Activated naive CD8-positive, alpha-beta T cell treated with anti-CD3 and anti-CD28 coated beads, Interleukin-2, amount 50 U/mL, for 24 hours (primary cell): Measurements from ENCODE around the gene MAML2.

Experiments
- ATAC-seq: fragments of 150-1000 bp; cut with Tn5 transposase; one replicate; pipeline ENCODE4 v1.10.0; 2021
- DNase-seq: peaks from one replicate; pipeline ENCODE4 v3.0.0; 2021
- H3K27ac Mint-ChIP-seq: one replicate; pipeline ENCODE4 v1.8.0; 2021; ENCODE audit warnings: mild to moderate bottlenecking, mixed read lengths
- H3K27me3 Mint-ChIP-seq: one replicate; pipeline ENCODE4 v1.8.0; 2021; ENCODE audit warnings: mixed read lengths
- H3K36me3 Mint-ChIP-seq: one replicate; pipeline ENCODE4 v1.8.0; 2021; ENCODE audit warnings: low read depth, mixed read lengths
- H3K4me1 Mint-ChIP-seq: one replicate; pipeline ENCODE4 v1.8.0; 2021; ENCODE audit warnings: mixed read lengths
- H3K4me3 Mint-ChIP-seq: one replicate; pipeline ENCODE4 v1.8.0; 2021; ENCODE audit warnings: mild to moderate bottlenecking, moderate library complexity, mixed read lengths
- H3K9me3 Mint-ChIP-seq: one replicate; pipeline ENCODE4 v1.8.0; 2021; ENCODE audit warnings: mixed read lengths

The MAML2 gene

DNA sequence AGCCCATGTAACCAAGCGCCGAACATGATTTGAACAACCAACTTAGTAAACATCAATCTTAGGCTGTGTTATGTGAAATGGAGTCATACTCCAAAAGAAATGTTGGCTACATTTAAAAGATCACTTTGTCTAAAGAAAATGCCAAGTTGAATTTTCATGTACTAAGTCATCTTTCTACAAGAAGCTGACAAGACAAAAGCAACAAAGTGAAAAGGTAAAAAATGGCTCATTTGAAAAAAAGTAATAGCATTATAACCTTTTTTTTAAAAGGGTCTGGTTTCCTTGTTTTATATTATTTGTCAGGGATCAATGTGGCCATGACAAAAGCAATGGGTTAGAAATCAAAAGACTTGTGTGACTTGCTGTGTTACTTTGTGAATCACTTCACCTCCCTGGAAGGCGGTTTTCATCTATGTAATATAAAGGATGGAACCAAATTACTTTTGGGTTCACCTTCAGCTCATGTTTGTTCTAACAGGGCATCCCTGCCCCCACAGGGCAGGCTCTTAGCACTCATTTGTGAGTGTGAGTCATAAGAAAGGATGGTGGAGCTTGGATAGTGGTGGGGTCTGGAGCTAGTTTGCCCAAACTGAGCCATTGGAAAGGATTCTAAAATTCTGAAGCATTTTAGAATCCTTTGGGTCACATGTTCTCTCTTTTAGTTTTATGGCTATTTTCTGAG, 287.1 kb downstream of the MAML2 start:
- no peak overlapping the region for H3K4me3 Mint-ChIP-seq
- DNase-seq, result no peak
- peak overlapping the region; percentile 76 for H3K27ac Mint-ChIP-seq
- peaks cover 80% of the 10 kb centered on the region for H3K4me1 Mint-ChIP-seq
- peaks cover 5% of the 10 kb centered on the region for H3K9me3 Mint-ChIP-seq
- peaks cover 32% of the 10 kb centered on the region for H3K36me3 Mint-ChIP-seq
- H3K27me3 Mint-ChIP-seq, result no peaks in the 10 kb centered on the region
- ATAC-seq, result peak; percentile 61

DNA sequence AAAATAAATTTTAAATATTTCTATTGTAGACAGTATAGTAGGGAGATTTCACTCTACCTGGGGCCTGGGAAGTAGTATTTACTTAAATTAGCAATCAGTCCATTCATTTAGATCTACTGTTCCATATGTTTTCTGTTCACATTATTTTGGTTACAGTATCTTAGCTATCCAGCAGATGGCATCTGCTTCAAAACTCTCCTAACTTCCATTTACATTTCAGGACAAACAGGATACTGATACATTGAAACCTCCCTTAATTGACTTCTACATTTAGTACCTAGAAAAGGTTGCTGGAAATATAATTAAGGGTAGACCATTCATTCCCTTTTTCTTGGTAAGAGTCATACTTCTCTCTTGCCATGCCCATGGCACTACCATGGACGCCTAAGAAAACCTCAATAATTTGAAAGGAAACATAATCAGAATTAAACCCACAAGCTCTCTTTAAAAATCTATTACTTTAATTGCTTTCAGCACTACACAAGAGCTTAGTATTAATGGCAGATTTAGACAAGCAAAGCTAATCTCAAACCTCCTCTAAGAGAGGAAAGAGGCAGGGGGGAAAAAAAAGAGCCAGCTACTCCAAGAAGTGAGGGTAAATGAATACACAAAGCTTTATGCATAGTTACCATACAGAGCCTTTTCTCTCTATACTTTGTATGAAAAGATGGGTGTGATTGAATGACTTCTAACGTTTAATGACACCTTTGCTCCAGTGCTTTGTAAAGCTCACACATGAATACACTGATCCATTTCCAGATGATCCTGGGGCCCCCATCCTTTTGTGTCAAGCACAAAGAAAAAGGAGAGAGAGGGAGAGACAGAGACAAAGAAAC, 287.9 kb downstream of the MAML2 start:
- H3K9me3 Mint-ChIP-seq, result peaks cover 5% of the 10 kb centered on the region

DNA sequence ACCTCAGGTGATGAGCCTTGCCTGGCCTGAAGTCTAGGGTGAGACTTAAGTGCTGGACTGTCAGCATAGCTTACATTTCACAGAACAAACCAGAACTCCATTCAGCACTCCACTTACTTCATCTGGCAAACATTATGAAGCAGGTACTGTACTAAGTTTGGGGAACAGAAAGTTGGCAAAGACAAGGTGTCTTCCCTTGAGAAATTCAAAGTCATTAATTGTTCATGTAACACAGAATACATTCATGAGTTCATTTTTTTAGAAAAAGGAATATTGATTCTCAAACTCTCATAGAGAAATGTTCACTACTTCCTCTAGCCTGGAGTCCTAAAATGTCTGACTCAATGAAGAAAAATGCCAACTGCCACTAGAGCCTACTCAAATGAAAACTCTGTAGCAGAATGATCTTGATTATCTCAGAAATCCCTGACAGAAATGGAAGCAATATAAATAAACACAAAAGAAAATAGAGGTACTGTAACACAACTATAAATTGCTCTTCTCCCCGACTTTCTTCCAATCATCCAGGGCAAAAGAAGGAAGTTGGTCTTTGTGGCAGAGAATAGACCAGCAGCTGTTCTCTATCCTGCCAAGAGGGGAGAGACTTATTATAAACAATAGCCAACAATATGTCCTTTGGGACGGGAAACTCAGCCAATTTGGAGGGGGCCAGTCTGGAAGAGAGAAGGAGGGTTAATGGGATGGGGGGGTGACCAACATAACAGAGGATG, 289.9 kb downstream of the MAML2 start:
- Mint-ChIP-seq H3K36me3 (peaks cover 25% of the 10 kb centered on the region), H3K9me3 (peaks cover 5% of the 10 kb centered on the region), H3K27ac (peak overlapping the region; percentile 52), H3K4me3 (no peak overlapping the region), H3K4me1 (peaks cover 83% of the 10 kb centered on the region), H3K27me3 (no peaks in the 10 kb centered on the region)
- no peak for DNase-seq
- no peak for ATAC-seq

More for the DNA sequence above, 287.9 kb downstream of the MAML2 start:
- Mint-ChIP-seq H3K4me3 (no peak overlapping the region), H3K36me3 (peaks cover 33% of the 10 kb centered on the region), H3K4me1 (peaks cover 80% of the 10 kb centered on the region), H3K27me3 (no peaks in the 10 kb centered on the region), H3K27ac (peak overlapping the region; percentile 76)
- no peak for DNase-seq
- peak; percentile 8 for ATAC-seq

DNA sequence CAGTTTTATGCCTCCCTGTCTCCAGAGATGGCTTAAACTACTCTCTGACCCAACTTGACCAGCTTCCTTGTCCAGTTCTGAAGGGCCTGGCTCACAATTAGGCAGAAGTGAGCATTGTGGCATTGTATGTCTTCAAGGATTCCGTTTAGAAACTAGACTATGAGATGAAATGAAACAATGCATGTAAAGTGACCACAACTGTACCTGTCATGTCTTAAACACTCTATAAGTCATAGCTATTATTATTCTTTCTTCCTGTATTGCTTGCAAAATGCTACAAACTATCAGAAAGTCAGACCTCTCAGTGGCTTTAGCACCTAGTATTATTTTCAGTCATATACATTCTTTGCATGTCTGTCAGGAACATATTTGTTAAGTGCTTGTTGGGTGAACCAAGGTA, 291.2 kb downstream of the MAML2 start:
- Mint-ChIP-seq H3K36me3 (peaks cover 23% of the 10 kb centered on the region), H3K27ac (peak overlapping the region; percentile 52), H3K4me3 (no peak overlapping the region), H3K27me3 (no peaks in the 10 kb centered on the region), H3K4me1 (peaks cover 80% of the 10 kb centered on the region), H3K9me3 (peaks cover 5% of the 10 kb centered on the region)
- DNase-seq, result no peak
- ATAC-seq, result peak; percentile 72

DNA sequence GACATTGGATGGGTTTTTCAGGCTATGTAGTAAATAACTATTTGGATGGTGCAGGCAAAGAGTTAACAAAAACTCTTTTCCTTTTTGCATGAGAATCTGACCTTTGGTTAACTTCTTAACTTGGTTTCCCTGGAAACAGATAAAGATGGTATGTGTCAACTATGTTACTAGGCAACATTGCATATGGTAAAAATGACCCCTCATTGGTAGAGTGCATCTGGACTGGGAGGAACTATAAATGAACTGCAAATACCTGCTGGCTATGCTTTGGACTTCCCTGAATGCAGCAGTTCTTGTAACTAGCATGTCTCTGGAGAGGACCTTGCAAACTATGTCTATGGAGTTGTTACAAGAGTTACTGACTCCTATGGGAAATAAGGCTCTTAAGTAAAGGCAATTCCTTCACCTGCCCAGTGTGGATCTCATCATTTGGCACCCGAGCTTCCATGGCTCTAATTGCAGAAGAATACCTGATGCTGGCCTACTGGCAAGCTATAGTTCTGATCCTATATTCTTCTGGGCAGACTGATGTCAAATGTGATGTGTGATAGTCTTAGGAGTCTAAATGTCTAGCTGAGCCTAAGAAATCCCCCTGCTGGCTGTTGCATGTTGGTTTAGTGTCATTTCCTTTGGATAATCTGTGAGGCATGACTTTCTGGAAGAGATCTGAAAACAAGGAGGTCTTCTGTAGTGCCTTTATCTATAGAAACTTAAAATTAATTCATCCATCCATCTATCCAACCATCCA, 292.4 kb downstream of the MAML2 start:
- no peak for DNase-seq
- Mint-ChIP-seq H3K27me3 (no peaks in the 10 kb centered on the region), H3K36me3 (peaks cover 21% of the 10 kb centered on the region), H3K9me3 (peaks cover 5% of the 10 kb centered on the region), H3K4me1 (peaks cover 80% of the 10 kb centered on the region), H3K27ac (no peak overlapping the region), H3K4me3 (no peak overlapping the region)
- no peak for ATAC-seq

DNA sequence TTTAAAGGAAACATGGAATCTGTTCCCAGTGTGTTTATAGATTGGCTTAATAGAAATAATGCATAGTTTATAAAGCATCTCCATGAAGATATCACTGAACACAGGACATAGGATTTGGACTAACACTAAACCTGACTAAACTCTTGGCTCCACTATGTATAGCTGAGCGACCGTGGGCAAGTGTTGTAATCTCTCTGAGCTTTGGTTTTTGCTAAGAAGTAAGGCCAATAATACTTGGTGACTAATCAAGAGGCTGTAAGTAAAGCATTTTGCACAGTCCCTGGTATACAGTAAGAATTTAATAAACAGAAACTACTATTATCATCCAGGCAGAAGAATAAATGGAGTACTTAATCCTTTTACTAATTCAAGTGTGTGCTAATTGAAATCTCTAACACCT, 293.6 kb downstream of the MAML2 start:
- no peak overlapping the region for H3K4me3 Mint-ChIP-seq
- peaks cover 5% of the 10 kb centered on the region for H3K9me3 Mint-ChIP-seq
- H3K27me3 Mint-ChIP-seq, result no peaks in the 10 kb centered on the region
- H3K36me3 Mint-ChIP-seq, result peaks cover 23% of the 10 kb centered on the region
- H3K27ac Mint-ChIP-seq, result no peak overlapping the region
- H3K4me1 Mint-ChIP-seq, result peaks cover 73% of the 10 kb centered on the region
- DNase-seq (no peak), ATAC-seq (no peak)

DNA sequence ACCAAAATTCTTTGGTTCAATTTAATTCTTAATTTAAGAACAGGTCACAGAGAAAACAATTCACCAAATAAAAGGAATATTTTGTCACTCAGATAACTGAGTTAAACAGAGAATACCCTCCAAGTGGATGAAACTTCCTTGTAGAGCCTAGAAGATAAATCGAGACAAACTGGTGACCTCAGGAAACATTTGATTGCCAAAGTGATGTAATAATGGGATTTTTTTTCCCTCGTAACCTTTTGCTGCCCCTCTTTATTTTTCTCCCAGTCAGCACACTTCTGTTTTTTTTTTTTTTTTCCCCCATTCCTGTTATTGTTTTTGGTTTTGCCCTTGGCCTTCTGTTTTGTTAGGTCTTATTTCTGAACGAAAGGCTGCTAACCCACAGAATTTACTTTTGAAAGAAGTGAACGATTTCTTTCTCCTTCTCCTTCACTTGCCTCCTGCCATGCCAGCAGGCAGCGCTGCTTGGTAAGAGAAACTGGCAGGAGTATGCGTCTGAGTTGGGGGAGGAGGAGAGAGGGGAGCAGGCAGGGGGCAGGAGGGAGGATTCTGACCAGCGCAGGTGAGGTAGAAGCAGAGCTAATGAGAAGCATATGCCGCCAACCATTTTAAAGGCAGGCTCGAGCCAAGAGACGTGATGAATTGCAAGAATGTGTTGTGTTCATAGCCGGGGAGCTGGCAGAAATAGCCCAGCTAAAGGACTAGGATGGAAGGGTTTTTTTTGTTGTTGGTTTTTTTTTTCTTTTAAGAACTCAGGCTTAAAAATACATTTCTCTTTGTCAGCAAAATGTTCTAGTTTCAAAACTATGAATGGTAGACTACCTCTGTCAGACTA, 297.2 kb downstream of the MAML2 start:
- peak overlapping the region; percentile 65 for H3K27ac Mint-ChIP-seq
- DNase-seq, result no peak
- no peaks in the 10 kb centered on the region for H3K9me3 Mint-ChIP-seq
- no peak overlapping the region for H3K4me3 Mint-ChIP-seq
- H3K27me3 Mint-ChIP-seq, result no peaks in the 10 kb centered on the region
- peaks cover 42% of the 10 kb centered on the region for H3K4me1 Mint-ChIP-seq
- H3K36me3 Mint-ChIP-seq, result peaks cover 22% of the 10 kb centered on the region
- ATAC-seq, result no peak

DNA sequence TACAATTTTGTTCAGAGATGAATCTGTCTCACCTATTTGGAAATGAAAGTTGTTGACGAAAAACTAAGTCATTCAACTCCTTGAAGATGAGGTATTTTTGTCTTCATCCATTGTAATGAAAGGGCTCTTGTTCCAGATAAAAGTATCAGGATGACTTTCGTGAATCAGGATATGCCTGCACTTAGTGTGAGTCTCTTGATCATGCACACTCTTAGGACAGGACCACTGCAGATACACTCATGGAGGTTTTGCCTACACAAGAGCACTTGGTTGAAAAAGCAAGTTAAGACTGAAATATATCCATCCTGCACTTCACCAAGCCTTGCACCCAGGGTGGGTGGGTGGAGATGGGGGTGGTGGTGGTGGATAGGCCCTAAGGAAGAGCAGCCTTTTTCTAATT, 298.2 kb downstream of the MAML2 start:
- H3K4me1 Mint-ChIP-seq, result peaks cover 32% of the 10 kb centered on the region
- peaks cover 18% of the 10 kb centered on the region for H3K36me3 Mint-ChIP-seq
- H3K4me3 Mint-ChIP-seq, result no peak overlapping the region
- no peak for ATAC-seq
- no peaks in the 10 kb centered on the region for H3K9me3 Mint-ChIP-seq
- H3K27me3 Mint-ChIP-seq, result no peaks in the 10 kb centered on the region
- H3K27ac Mint-ChIP-seq, result no peak overlapping the region
- DNase-seq, result no peak

DNA sequence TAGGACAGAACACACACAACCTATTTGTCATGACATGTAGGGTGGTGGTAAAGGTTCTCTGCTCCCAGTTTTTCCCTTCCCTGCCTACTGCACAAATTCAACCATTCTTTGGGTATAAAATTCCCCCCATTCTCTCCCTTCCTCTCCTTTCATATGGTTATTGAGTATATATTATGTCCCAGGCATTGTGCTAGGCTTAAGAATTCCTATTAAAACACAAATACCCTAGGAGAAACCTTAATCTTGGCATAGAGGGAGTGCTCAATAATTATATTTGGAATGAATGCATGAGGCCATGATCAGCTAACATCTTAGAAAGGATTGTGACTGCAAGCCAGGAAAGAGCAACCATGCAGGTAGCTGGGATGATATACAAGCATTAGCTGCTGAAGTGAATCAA, 298.7 kb downstream of the MAML2 start:
- Mint-ChIP-seq H3K36me3 (peaks cover 18% of the 10 kb centered on the region), H3K27me3 (no peaks in the 10 kb centered on the region), H3K4me1 (peaks cover 31% of the 10 kb centered on the region), H3K27ac (no peak overlapping the region), H3K9me3 (no peaks in the 10 kb centered on the region), H3K4me3 (no peak overlapping the region)
- no peak for DNase-seq
- no peak for ATAC-seq

DNA sequence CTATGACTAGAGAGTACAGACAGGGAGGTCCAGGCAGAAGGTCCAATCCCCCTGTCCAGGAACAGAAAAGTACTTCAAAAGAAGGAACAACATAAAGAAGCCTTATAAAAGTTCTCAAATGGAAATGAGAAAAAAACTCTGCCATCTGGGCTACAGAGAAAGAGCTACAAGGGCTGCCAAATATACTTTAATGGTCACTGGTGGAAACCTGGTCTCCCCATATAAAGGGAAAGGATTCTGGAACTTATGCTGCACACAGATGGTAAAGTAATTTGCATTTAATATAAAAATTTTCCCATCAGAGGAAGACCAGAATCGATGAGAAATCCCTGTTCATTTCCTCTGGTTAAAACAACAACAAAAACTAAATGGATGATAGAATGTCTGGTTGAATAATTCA, 299.7 kb downstream of the MAML2 start:
- H3K36me3 Mint-ChIP-seq, result peaks cover 16% of the 10 kb centered on the region
- no peak overlapping the region for H3K27ac Mint-ChIP-seq
- DNase-seq, result no peak
- H3K9me3 Mint-ChIP-seq, result no peaks in the 10 kb centered on the region
- no peaks in the 10 kb centered on the region for H3K27me3 Mint-ChIP-seq
- ATAC-seq, result no peak
- H3K4me1 Mint-ChIP-seq, result peaks cover 30% of the 10 kb centered on the region
- no peak overlapping the region for H3K4me3 Mint-ChIP-seq

DNA sequence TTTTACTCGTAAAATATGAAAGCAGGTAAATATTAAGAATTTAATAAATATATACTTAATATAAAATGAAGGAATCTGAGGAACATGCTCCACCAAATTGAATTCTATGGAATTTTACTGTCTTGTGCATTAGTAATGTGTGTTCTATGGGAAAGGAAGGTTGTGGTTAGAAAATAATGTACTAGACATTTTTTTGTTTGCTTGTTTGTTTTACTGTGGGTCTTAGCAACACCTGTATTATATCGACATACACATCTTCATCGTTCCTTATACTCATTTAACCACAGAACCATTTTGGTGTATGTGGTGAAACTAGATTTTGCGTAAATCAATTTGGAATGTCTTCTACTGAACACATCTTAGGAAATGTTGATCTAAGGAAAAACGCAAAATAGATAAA, 304.9 kb downstream of the MAML2 start:
- Mint-ChIP-seq H3K9me3 (no peaks in the 10 kb centered on the region), H3K36me3 (peaks cover 29% of the 10 kb centered on the region), H3K27me3 (no peaks in the 10 kb centered on the region), H3K27ac (no peak overlapping the region), H3K4me3 (no peak overlapping the region), H3K4me1 (peaks cover 20% of the 10 kb centered on the region)
- DNase-seq, result no peak
- no peak for ATAC-seq

DNA sequence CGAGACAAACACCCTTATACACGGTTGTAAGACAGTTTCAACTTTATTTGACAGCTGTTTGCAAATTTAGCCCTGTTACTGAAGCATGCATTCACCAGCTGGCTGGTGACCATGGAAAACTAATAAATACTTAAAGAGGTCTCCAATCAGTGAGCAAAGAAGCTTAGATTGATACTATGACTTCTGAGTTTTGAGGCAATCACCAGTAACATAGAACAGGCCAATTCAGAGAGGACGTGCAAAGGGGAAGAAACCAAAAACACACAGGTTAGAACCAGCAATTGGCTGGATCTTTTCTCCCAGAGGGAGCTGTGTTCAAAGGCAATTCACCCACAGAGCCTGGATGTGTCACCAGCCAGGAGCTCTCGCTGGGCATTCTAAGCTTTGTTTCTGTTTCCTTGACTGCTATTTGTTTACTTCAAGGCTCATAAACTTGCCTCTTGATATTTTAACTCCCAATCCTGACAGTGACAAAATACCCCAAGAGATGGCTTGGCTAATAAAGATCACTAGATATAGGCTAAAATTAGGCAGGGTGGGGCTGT, 305.5 kb downstream of the MAML2 start:
- Mint-ChIP-seq H3K4me1 (peaks cover 23% of the 10 kb centered on the region), H3K36me3 (peaks cover 29% of the 10 kb centered on the region), H3K4me3 (no peak overlapping the region), H3K9me3 (no peaks in the 10 kb centered on the region), H3K27ac (no peak overlapping the region), H3K27me3 (no peaks in the 10 kb centered on the region)
- DNase-seq, result no peak
- ATAC-seq, result no peak

DNA sequence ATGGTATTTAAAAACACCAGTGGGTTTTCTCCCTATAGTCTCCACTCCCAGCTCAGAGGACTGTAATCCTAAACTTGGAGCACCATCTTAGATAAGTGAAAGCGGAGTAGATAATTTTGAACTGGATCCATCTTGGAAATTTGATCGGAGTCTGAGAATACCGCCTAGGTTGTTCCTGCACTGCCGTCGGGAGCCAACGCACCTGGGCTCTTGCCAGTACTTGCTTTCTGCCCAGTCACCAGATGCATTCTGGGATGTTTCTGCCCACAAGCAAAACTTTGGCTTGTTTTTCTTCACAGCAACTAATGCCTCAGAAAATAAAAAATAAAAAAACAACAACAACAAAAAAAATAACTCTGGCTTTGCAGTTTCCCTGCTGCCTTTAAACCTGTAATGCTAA, 306.1 kb downstream of the MAML2 start:
- Mint-ChIP-seq H3K27ac (no peak overlapping the region), H3K4me1 (peaks cover 23% of the 10 kb centered on the region), H3K9me3 (no peaks in the 10 kb centered on the region), H3K27me3 (no peaks in the 10 kb centered on the region), H3K36me3 (peaks cover 26% of the 10 kb centered on the region), H3K4me3 (no peak overlapping the region)
- ATAC-seq (no peak), DNase-seq (no peak)
